OCI-LY1 (cell line): Measurements from ENCODE around the gene NTSR1.

Source experiments
- H2AFZ ChIP-seq: fragments of 200-600 bp; sonication (generic), shearing (Covaris generic); 2 replicates; pipeline ENCODE4 v1.6.0; 2014; ENCODE audit warnings: antibody characterized with exemption, mild to moderate bottlenecking, low read length
- H3F3A ChIP-seq: fragments of 200-600 bp; sonication (generic), shearing (Covaris generic); 2 replicates; pipeline ENCODE4 v1.6.0; 2014; ENCODE audit warnings: mild to moderate bottlenecking, antibody characterized with exemption, low read length, moderate library complexity; ENCODE audit not compliant: insufficient read depth
- H3K27ac ChIP-seq: fragments of 200-600 bp; sonication (generic); 2 replicates; pipeline ENCODE4 v1.5.1; 2014; ENCODE audit warnings: low read length, mixed run types, mild to moderate bottlenecking, low read depth; ENCODE audit not compliant: poor library complexity, severe bottlenecking
- H3K27me3 ChIP-seq: fragments of 200-600 bp; sonication (generic); 2 replicates; pipeline ENCODE4 v1.6.0; 2014; ENCODE audit warnings: antibody characterized with exemption, mild to moderate bottlenecking, low read length, moderate library complexity; ENCODE audit not compliant: insufficient read depth
- H3K36me3 ChIP-seq: fragments of 200-600 bp; sonication (generic); 2 replicates; pipeline ENCODE4 v1.6.1; 2014; ENCODE audit warnings: mild to moderate bottlenecking, antibody characterized with exemption, low read length, moderate library complexity, mixed read lengths; ENCODE audit not compliant: insufficient read depth
- H3K4me1 ChIP-seq: fragments of 200-600 bp; sonication (generic); 2 replicates; pipeline ENCODE4 v1.5.1; 2014; ENCODE audit warnings: mild to moderate bottlenecking, low read length, moderate library complexity; ENCODE audit not compliant: insufficient read depth, severe bottlenecking
- H3K4me2 ChIP-seq: fragments of 200-600 bp; sonication (generic), shearing (Covaris generic); 2 replicates; pipeline ENCODE4 v1.6.1; 2014; ENCODE audit warnings: low read length
- H3K4me3 ChIP-seq: fragments of 200-600 bp; sonication (generic); 2 replicates; pipeline ENCODE4 v1.5.1; 2014; ENCODE audit warnings: low read length, low read depth, mild to moderate bottlenecking, mixed read lengths; ENCODE audit not compliant: poor library complexity, severe bottlenecking
- H3K79me2 ChIP-seq: fragments of 200-600 bp; shearing (Covaris generic); 2 replicates; pipeline ENCODE4 v1.6.1; 2016; ENCODE audit warnings: mixed run types, low read length, mixed read lengths; ENCODE audit not compliant: insufficient read depth
- H3K9ac ChIP-seq: fragments of 200-600 bp; sonication (generic), shearing (Covaris generic); 2 replicates; pipeline ENCODE4 v1.6.1; 2014; ENCODE audit warnings: mild to moderate bottlenecking, low read length, mixed read lengths
- H3K9me2 ChIP-seq: fragments of 200-600 bp; sonication (generic), shearing (Covaris generic); 2 replicates; pipeline ENCODE4 v1.6.1; 2014; ENCODE audit warnings: low read depth, mild to moderate bottlenecking, low read length, mixed read lengths
- H3K9me3 ChIP-seq: fragments of 200-600 bp; shearing (Covaris generic); 2 replicates; pipeline ENCODE4 v1.6.1; 2014; ENCODE audit warnings: low read length, mixed read lengths
- H4K20me1 ChIP-seq: fragments of 200-600 bp; sonication (generic), shearing (Covaris generic); 2 replicates; pipeline ENCODE4 v1.6.0; 2016; ENCODE audit warnings: mild to moderate bottlenecking, low read length; ENCODE audit not compliant: insufficient read depth
- CTCF ChIP-seq: fragments of 200-600 bp; sonication (generic), shearing (Covaris generic); IDR thresholded peaks from 2 replicates; pipeline ENCODE4 v1.5.1; 2017; ENCODE audit warnings: mild to moderate bottlenecking, antibody characterized with exemption, low read length, moderate library complexity, mixed read lengths
- EZH2 ChIP-seq: fragments of 200-600 bp; sonication (generic), shearing (Covaris generic); IDR thresholded peaks from 2 replicates; pipeline ENCODE4 v1.8.0; 2017; ENCODE audit warnings: borderline replicate concordance, mixed run types, mild to moderate bottlenecking, antibody characterized with exemption, low read length, moderate library complexity, mixed read lengths

NTSR1 gene

GRCh38 chr20:62695448-62696414, 12.9 kb upstream of the NTSR1 start:
- Histone ChIP-seq H3F3A (no peaks in the 10 kb centered on the region), H3K4me3 (no peak overlapping the region), H3K9me2 (no peaks in the 10 kb centered on the region), H3K79me2 (no peaks in the 10 kb centered on the region), H3K4me2 (no peak overlapping the region), H3K9ac (no peak overlapping the region), H2AFZ (no peak overlapping the region), H4K20me1 (no peaks in the 10 kb centered on the region), H3K9me3 (no peaks in the 10 kb centered on the region), H3K36me3 (no peaks in the 10 kb centered on the region), H3K4me1 (no peaks in the 10 kb centered on the region), H3K27ac (no peak overlapping the region), H3K27me3 (peaks cover 20% of the 10 kb centered on the region; the same call in 1 of the 2 replicates)
- TF ChIP-seq CTCF, result no peak
- no peak for TF ChIP-seq EZH2

DNA sequence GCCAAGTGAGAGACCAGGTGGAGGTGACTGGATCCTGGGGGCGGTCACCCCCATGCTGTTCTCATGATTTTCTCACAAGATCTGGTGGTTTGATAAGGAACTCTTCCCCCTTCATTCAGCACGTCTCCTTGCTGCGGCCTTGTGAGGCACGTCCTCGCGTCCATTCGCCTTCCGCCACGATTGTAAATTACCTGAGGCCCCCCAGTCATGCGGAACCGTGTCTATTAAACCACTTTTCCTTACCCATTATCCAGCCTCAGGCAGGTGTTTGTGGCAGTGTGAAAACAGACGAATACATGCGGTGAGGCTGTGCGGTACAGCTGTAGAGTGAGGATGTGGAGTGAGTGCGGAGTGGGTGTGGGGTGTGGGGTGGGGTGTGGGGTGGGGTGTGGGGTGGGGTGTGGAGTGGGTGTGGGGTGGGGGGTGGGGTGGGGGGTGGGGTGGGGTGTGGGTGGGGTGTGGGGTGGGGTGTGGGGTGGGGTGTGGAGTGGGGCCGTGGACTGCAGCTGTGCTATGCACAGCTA, 12.1 kb upstream of the NTSR1 start:
- Histone ChIP-seq H4K20me1 (no peaks in the 10 kb centered on the region), H3K27ac (no peak overlapping the region), H3K4me1 (no peaks in the 10 kb centered on the region), H3K4me3 (no peak overlapping the region), H3K4me2 (no peak overlapping the region), H3K9me3 (no peaks in the 10 kb centered on the region), H3K36me3 (no peaks in the 10 kb centered on the region), H3K9ac (no peak overlapping the region), H3K79me2 (no peaks in the 10 kb centered on the region), H3K9me2 (no peaks in the 10 kb centered on the region), H3K27me3 (peaks cover 18% of the 10 kb centered on the region; the same call in 1 of the 2 replicates), H3F3A (no peaks in the 10 kb centered on the region), H2AFZ (no peak overlapping the region)
- TF ChIP-seq CTCF (no peak), EZH2 (no peak)

- H3K9ac ChIP-seq, result no peak overlapping the region
- H3K79me2 ChIP-seq, result no peaks in the 10 kb centered on the region
- H3K4me2 ChIP-seq, result no peak overlapping the region
- H3F3A ChIP-seq, result no peaks in the 10 kb centered on the region
- no peaks in the 10 kb centered on the region for H3K36me3 ChIP-seq
- TF ChIP-seq CTCF (no peak), EZH2 (no peak)
- H2AFZ ChIP-seq, result no peak overlapping the region
- peaks cover 18% of the 10 kb centered on the region; the same call in 1 of the 2 replicates for H3K27me3 ChIP-seq
- H3K9me3 ChIP-seq, result no peaks in the 10 kb centered on the region
- H3K27ac ChIP-seq, result no peak overlapping the region
- H3K4me3 ChIP-seq, result no peak overlapping the region
- H3K9me2 ChIP-seq, result no peaks in the 10 kb centered on the region
- H4K20me1 ChIP-seq, result no peaks in the 10 kb centered on the region
- H3K4me1 ChIP-seq, result no peaks in the 10 kb centered on the region
These were observed 11.6 kb upstream of the NTSR1 start for GRCh38 chr20:62696989-62697388.
